A673 (cell line): ENCODE measurements around the gene SPDEF. TPM values are rescaled to one million over a fixed set of nuclear protein-coding genes. Genes with fewer than 3 reads are reported as not detected.

ENCODE experiments used
- BruUV-seq: library from RNA; stranded (reverse); fragments of 400-500 nt; replicated peaks from 2 replicates; lab custom pipeline; 2021; lab: Mats Ljungman, UMichigan
- CTCF ChIA-PET: fragments of 300-600 bp; sonication (Branson Sonifier 250); formaldehyde crosslinking; loops from one replicate; lab custom pipeline; 2022; ENCODE audit warnings: antibody characterized with exemption; lab: Charles Lee
- POLR2A ChIA-PET: fragments of 300-600 bp; sonication (Branson Sonifier 250); formaldehyde crosslinking; loops from one replicate; lab custom pipeline; 2022; ENCODE audit warnings: antibody characterized with exemption; ENCODE audit not compliant: low non-redundant PET; lab: Charles Lee
- DNase-seq: peaks from one replicate; pipeline ENCODE4 v3.0.0-alpha.2; 2015; ENCODE audit warnings: low spot score
- H3K27ac ChIP-seq: fragments of 200-600 bp; sonication (generic); 2 replicates; pipeline ENCODE4 v1.5.1; 2016; ENCODE audit warnings: mixed run types, low read depth, mild to moderate bottlenecking, mixed read lengths, antibody characterized with exemption, low read length; ENCODE audit not compliant: poor library complexity, severe bottlenecking
- H3K27me3 ChIP-seq: fragments of 200-600 bp; sonication (generic); replicated peaks from 2 replicates; pipeline ENCODE4 v1.6.1; 2017; ENCODE audit warnings: mixed run types, low read depth, mild to moderate bottlenecking, mixed read lengths, antibody characterized with exemption, low read length; ENCODE audit not compliant: insufficient read depth, poor library complexity
- H3K36me3 ChIP-seq: fragments of 200-600 bp; sonication (generic); 2 replicates; pipeline ENCODE4 v1.6.1; 2016; ENCODE audit warnings: mixed run types, mild to moderate bottlenecking, mixed read lengths, antibody characterized with exemption, low read length; ENCODE audit not compliant: insufficient read depth, poor library complexity, severe bottlenecking
- H3K4me1 ChIP-seq: fragments of 200-600 bp; sonication (generic); 2 replicates; pipeline ENCODE4 v1.6.1; 2017; ENCODE audit warnings: mixed run types, mild to moderate bottlenecking, mixed read lengths, antibody characterized with exemption, low read length; ENCODE audit not compliant: insufficient read depth, poor library complexity, severe bottlenecking
- H3K4me3 ChIP-seq: fragments of 200-600 bp; sonication (generic); 2 replicates; pipeline ENCODE4 v1.5.1; 2016; ENCODE audit warnings: low read depth, mixed run types, mild to moderate bottlenecking, mixed read lengths, low read length; ENCODE audit not compliant: poor library complexity, severe bottlenecking
- H3K9me3 ChIP-seq: fragments of 200-600 bp; sonication (generic); 2 replicates; pipeline ENCODE4 v1.6.1; 2016; ENCODE audit warnings: mixed run types, low read depth, mild to moderate bottlenecking, mixed read lengths, antibody characterized with exemption, low read length; ENCODE audit not compliant: poor library complexity, severe bottlenecking
- CTCF ChIP-seq: fragments of 300-800, 200-600 bp; sonication (generic); conservative IDR thresholded peaks from 2 replicates; pipeline ENCODE4 v1.5.1; 2017; ENCODE audit warnings: low read depth, mild to moderate bottlenecking, antibody characterized with exemption, low read length, moderate library complexity, mixed read lengths
- EZH2 ChIP-seq: fragments of 200-600 bp; sonication (generic); IDR thresholded peaks from 2 replicates; pipeline ENCODE4 v1.6.1; 2017; ENCODE audit warnings: borderline replicate concordance, low read depth, mild to moderate bottlenecking, mixed read lengths, antibody characterized with exemption, low read length; ENCODE audit not compliant: poor library complexity, severe bottlenecking
- intact Hi-C: fragments of 100-400 bp; cut with micrococcal nuclease; formaldehyde crosslinking; loops from one replicate; pipeline ENCODE4 v1.10.0; 2022; ENCODE audit not compliant: unreplicated experiment
- total RNA-seq: library from RNA; stranded (reverse); gene quantifications from 2 replicates; pipeline ENCODE4 v1.2.3, GENCODE V29; 2021

The SPDEF gene
- total RNA-seq, 1 experiment from 2014 or later, result not detected

- TSS peak; percentile 51 for BruUV-seq
- Histone ChIP-seq H3K27me3 (no peaks in the 10 kb centered on the region), H3K36me3 (no peaks in the 10 kb centered on the region), H3K4me3 (no peak overlapping the region), H3K27ac (no peak overlapping the region), H3K9me3 (no peaks in the 10 kb centered on the region), H3K4me1 (no peaks in the 10 kb centered on the region)
- no peak for DNase-seq
- ChIA-PET CTCF (no interaction called here), POLR2A (no interaction called here)
- TF ChIP-seq CTCF, result no peak
- TF ChIP-seq EZH2, result no peak
- intact Hi-C loops, result no loop called here
Measured at GRCh38 chr6:34587325-34587724, 31.2 kb upstream of the SPDEF start.

- Histone ChIP-seq H3K27ac (no peak overlapping the region), H3K4me1 (no peaks in the 10 kb centered on the region), H3K4me3 (no peak overlapping the region), H3K36me3 (no peaks in the 10 kb centered on the region), H3K9me3 (no peaks in the 10 kb centered on the region), H3K27me3 (no peaks in the 10 kb centered on the region)
- no TSS peak for BruUV-seq
- intact Hi-C loops, result no loop called here
- CTCF ChIA-PET, result no interaction called here
- no peak for DNase-seq
- TF ChIP-seq CTCF (no peak), EZH2 (no peak)
- POLR2A ChIA-PET, result no interaction called here
Measured at GRCh38 chr6:34586327-34587040, 30.4 kb upstream of the SPDEF start.

GRCh38 chr6:34585512-34586061 is 29.5 kb upstream of the SPDEF start:
- BruUV-seq, result no TSS peak
- no peaks in the 10 kb centered on the region for H3K9me3 ChIP-seq
- intact Hi-C loops, result no loop called here

More at GRCh38 chr6:34585512-34586061, 29.5 kb upstream of the SPDEF start:
- DNase-seq, result no peak
- POLR2A ChIA-PET, result no interaction called here
- no peak for TF ChIP-seq CTCF
- no peak for TF ChIP-seq EZH2
- Histone ChIP-seq H3K4me1 (no peaks in the 10 kb centered on the region), H3K27me3 (no peaks in the 10 kb centered on the region), H3K27ac (no peak overlapping the region), H3K4me3 (no peak overlapping the region), H3K36me3 (no peaks in the 10 kb centered on the region)
- CTCF ChIA-PET, result no interaction called here
